Measurements from ENCODE around the gene SPC24.

SPC24 gene, protein sequence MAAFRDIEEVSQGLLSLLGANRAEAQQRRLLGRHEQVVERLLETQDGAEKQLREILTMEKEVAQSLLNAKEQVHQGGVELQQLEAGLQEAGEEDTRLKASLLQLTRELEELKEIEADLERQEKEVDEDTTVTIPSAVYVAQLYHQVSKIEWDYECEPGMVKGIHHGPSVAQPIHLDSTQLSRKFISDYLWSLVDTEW

DNA sequence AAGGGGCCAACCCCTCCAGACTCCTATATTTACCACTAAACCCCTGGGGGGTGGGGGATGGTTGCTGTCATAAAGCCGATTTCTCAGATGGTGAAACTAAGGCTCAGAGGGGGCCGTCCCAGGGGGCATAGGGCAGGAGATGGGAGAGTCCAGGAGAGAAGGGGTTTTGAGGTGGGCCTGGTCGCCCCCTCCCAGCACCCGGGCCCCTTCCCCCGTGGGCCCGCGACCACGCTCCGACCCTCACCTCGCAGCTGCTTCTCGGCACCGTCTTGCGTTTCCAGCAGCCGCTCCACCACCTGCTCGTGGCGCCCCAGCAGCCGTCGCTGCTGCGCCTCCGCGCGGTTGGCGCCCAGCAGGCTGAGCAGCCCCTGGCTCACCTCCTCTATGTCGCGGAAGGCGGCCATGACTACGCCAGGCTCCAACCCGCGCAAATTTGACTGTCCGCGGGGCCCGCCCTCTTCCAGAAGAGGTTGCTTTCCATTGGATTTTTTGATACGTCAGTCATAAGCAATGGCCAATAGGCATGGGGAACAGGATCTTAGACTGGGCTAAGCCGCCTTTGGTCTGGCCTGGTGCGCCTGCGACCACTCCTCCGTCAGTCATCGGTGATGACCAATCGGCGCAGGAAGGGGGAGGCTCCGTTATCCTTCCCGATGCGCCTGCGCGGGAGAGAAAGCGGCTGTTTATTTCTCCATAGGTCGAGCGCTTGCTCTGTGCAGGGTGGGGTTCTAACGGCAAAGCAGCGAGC, at the start of gene SPC24:
TSS of gene SPC24 (minus strand) at position 410 of the 748 bp plus-strand sequence. CDS start at position 404, 6 bp downstream.
- H3K4me3 ChIP-seq (ENCODE audit: low read depth, low read length), result peak within 1 kb of the TSS; percentile 94

DNA sequence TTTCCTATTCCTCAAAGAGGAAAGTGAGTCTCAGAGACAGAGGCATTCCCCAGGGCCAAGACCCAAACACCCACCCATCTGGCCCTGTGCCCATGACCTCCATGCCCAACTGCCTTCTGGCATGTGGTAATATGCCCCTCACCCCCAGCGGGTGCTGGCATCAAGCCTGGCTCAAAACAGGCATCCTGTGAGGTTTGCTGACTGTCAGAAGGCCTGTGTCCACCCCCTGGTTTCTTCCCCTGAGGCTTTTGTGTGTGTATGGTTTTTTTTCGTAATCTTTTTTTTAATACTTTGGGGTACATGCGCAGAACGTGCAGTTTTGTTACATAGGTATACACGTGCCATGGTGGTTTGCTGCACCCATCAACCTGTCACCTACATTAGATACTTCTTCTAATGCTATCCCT, 49.4 kb upstream of the SPC24 start:
- H3K4me3 ChIP-seq (ENCODE audit: low read depth, low read length), result no peak overlapping the region

DNA sequence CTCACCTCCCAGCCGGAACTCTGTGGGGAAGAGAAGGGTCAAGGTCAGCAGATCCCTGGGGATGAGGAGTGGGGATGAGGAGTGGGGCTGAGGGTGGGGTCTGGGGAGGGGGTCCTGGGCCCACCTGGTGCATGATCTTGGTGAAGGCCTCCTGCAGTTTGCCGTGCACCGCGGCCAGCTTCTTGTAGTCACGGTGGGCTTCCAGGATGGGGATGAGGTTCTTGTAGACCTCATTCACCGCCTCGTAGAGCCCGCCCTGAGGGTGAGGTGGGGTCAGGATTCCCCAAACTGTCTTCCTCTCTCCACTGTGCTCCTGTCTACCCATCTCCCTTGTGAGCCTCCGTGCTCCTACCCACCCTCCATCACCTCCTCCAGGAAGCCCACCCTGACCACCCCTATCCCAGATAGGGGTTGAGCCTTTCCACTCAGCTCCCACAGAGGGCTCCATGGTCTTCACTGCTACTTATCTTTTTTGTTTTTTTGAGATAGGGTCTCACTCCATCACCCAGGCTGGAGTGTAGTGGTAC, 48.6 kb upstream of the SPC24 start:
- H3K4me3 ChIP-seq (ENCODE audit: low read depth, low read length), result no peak overlapping the region

DNA sequence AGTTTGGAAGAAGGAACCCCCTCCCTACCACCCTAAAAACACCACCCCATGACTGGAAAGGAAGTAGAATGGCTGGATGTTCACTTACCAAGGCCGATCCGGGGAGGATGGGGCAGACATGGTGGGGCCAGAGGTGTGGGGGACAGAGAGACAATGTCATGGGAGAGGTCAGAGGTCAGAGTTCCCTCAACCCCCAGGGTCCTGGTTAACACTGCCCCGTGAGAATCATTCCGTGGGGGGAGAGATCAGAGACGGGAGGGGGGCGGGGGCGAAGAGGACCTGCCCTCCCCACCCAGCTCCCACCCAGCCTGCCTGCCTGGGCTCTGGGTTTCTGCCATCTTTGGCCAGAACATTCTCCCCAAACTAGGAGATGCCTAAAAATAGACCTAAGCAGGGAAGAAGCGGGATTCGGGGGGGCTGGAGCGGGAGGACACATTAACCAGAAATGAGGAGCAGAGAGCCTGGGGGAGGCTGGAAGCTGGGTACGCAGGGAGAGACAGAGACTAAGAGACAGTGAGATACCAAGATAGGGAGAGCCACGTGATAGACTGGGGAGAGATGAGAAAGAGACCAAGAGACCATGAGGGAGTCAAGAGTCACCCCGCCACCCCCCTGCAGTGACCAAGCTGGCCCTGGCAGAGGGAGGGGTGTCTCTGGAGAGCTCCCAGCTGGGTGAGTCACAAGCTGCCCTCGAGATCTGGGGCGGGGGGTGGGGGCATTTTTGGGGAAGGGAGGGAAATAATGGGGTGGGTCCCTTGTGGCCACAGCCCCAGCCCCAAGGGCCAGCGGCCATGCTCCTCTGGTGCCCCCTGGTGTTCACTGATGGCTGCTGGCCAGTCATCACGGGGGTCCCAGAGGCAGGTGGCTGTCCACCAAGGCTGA, 47.9 kb upstream of the SPC24 start:
- no peak overlapping the region for H3K4me3 ChIP-seq (ENCODE audit: low read depth, low read length)

DNA sequence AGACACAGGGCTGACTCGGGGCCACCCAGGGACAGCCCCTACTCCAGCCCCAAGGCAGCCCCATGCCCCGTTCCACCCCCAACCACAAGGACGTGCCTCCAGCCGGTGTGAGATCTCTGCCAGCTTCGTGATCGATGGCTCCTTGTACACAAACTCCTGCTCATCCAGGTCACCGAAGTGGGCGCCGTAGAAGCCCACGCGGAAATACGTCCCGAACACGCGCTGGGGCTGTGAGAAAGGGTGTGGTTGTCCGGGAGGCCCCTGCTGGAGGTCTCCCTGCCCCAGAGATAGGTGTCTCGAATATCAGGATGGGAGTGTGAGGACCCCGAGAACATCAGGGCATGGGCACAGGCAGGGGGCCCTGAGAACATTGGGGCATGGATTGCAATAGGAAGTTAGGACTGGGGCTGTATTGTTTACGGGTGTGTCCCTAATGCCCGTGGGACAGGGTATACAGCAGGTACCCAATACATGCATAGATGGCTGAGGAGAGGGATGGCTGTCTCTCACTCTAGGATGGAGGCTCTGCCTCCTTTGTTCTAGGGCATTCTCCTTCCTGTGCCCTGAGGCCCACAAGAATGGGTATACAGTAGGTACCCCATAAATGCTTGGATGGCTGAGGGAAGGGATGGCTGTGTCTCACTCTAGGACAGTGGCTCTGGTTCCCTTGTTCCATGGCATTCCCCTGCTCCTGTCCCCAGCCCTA, 47.1 kb upstream of the SPC24 start:
- H3K4me3 ChIP-seq (ENCODE audit: low read depth, low read length), result no peak overlapping the region

DNA sequence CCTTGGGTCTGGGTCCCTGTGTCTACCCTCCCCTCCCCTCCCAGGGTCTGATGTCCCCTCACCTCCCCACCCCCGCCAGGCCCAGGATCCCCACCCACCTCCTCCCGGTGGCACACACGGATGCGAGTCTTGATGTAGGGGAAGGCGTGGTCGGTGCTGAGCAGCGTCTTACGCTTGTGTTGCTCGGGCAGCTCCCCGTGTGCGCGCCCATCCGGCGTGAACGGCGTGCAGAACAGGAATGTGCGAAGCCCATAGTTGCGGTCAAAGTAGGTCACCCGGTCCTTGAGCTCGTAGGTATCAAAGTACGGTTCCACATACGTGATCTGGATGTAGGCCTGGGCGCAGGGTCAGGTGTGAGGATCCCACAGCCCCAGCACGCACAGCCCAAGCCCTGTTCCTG, 46.2 kb upstream of the SPC24 start:
- no peak overlapping the region for H3K4me3 ChIP-seq (ENCODE audit: low read depth, low read length)

DNA sequence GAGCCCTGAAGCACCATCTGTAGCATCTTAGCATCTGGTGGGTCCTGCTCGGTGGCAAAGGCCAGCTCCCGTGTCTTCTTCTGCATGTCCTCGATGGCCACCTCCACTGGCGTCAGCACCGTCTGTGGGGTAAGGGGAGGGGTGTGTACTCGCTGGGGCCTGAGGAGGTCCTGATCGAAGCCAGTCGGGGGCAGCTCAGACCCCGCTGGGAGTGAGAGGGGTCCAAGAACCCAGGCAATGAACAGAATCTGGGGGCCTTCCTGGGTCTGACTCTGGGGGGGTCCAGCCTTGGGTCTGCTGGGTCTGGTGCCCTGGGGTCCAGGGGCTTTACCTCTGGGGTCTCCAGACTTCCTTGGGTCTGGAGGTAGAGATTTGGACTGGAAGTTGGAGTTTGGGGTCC, 45.3 kb upstream of the SPC24 start:
- no peak overlapping the region for H3K4me3 ChIP-seq (ENCODE audit: low read depth, low read length)

DNA sequence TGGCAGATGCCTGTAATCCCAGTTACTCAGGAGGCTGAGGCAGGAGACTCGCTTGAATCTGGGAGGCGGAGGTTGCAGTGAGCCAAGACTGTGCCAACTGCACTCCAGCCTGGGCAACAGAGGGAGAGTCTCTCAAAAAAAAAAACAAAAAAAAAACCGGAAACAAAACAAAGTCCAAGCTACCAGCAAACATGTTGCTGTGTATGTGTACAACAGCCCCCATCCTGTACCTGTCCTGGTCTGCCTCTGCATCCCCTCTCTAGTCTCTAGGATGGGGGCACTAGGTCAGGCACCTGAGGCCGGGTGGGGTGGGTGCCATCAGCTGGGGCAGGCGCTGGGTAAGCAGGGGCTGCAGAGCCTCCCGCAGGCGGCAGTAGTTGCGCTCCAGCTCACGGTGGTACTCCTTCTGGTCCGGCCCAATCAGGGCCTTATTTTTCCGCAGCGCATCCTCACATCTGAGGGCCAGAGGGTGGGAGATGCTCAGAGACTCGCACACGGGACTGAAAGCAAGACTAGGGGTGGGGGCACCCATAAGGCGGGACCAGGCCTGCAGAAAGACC, 44.5 kb upstream of the SPC24 start:
- H3K4me3 ChIP-seq (ENCODE audit: low read depth, low read length), result no peak overlapping the region

DNA sequence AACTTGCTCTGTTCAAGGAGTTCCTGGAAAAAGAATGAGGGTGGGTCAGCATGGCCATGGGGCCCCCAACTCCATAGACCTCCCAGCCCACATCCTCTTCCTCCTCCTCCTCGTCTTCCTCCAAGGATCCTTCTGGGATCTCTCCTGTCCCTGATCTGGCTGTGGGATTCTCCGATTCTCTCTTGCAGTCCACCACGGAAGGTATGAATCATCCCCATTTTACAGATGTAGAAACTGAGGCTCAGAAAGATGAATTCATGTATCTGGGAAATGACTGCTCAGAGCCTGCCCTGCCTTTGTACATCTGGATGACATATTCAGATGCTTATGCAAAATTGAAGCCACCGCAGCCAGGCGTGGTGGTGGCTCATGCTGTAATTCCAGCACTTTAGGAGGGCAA, 43.9 kb upstream of the SPC24 start:
- H3K4me3 ChIP-seq (ENCODE audit: low read depth, low read length), result no peak overlapping the region

DNA sequence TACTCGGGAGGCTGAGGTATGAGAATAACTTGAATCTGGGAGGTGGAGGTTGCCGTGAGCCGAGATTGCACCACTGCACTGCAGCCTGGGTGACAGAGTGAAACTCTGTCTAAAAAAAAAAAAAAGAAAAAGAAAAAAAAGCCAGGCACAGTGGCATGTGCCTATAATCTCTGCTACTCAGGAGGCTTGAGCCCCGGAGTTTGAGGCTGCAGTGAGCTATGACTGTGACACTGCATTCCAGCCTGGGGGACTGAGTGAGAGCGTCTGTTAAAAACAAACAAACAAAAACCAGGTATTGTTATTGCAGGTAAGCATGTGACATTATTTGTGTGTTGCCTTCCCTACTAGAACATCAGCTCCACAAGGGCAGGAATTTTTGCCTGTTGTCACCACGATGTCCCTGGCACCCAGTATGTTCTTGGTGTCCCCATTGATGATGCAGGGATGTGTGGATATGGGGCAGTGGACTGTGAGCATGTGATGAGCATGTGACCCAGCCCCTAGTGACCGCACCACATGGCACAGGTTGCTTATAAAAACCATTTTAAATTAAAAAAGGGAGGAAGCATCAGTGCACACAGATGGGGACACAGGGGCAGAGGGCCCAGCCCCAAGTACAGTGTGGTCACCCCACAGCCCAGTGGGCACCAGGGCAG, 43.3 kb upstream of the SPC24 start:
- H3K4me3 ChIP-seq (ENCODE audit: low read depth, low read length), result no peak overlapping the region

DNA sequence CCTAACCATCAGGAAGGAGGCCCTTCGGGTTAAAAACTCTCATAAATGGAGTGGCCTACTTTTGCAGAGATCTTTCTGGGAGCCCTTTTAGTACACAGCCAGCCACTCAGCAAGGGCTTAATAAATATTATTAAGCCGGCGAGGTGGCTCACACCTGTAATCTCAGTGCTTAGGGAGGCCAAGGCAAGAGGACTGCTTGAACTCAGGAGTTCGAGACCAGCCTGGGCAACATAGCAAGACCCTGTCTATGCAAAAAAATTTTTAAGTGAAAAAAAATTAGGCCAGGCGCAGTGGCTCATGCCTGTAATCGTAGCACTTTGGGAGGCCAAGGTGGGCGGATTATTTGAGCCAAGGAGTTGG, 42.6 kb upstream of the SPC24 start:
- H3K4me3 ChIP-seq (ENCODE audit: low read depth, low read length), result peak overlapping the region; percentile 13

DNA sequence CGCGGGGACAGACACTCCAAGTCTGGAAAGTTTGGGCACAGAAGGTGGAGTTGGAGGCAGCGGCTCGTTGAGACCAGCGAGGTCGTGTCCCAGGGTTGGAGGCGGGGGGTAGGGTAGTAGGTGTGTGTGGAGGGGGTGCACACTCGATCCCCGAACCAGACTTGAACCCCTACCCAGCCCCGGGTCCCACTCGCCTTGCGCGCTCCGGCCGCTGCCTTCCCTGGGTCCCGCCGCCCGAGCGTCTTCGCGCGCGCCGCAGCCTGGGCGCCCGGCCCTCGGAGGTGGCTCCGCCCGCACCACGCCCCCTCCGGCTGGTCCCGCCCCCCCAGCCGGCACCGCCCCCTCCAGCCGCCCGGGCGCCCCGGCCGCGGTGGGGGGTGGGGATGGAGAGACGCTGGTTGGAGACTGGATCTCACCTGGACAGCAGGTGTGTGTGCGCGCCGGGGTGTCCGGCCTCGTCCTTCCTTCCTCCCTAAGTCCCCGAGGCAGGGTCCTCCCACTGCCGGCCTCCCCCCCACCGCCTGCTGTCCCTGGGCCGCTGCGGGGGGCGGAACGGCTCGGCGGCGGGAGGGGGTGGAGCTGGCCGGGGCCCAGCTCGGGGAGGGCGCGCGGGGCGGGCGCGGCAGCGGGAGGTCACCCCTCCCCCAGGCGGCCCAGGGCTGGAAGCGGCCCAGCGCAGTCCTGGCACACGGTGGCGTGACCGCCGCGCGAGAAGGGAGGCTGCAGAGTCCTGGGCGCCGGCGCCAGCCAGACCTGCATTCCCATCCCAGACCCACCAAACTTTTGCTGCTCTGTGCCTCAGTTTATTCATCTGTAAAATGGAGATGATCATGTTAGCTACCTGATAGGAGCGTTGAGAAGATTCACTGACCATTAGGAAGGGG, 42.0 kb upstream of the SPC24 start, which contains the start of gene KANK2:
TSS of gene KANK2 (minus strand) at position 255 of the 884 bp plus-strand sequence. CDS start 3,034 bp downstream, outside the sequence.
- peak within 1 kb of the TSS; percentile 85 for H3K4me3 ChIP-seq (ENCODE audit: low read depth, low read length)

DNA sequence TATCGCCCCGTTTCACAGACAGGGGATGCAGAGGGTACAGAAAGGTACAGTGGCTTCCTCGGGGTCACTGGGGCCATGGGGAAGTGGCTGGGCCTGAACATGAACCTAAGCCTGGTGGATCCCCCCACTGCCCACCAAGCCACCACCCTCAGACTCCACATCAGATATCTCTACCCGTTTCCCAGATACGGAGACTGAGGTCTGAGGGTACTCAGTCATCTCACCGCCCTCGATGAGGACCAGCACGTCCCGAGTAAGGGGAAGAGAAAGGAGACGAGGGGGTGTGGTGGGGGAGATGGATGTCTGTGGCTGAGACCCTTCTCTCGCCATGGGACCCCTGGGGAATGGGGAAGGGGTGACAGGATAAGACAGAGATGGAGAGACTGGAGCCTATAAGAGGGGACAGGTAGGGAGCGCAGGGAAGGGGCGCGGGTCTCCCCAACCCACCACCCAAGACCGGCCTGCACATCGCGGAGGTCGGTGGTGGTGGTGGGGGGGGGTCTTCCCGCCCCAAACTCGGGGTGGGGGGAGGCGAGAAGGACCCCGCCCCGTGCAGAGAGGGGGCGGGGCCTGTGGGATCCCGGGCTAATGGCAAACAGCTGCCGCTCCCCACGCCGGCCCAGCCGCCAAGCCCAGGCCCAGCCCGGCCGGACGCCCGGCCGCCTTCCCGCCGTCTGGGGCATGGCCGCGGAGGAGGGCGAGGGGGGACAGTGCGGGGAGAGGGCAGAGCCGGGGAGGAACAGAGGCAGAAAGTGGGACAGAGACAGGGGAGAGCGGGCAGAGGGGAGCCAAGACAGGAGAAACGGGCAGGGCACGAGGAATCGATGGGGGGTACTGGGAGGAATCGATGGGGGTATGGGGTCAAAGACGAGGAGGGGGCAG, 41.1 kb upstream of the SPC24 start:
- H3K4me3 ChIP-seq (ENCODE audit: low read depth, low read length), result peak overlapping the region; percentile 85

DNA sequence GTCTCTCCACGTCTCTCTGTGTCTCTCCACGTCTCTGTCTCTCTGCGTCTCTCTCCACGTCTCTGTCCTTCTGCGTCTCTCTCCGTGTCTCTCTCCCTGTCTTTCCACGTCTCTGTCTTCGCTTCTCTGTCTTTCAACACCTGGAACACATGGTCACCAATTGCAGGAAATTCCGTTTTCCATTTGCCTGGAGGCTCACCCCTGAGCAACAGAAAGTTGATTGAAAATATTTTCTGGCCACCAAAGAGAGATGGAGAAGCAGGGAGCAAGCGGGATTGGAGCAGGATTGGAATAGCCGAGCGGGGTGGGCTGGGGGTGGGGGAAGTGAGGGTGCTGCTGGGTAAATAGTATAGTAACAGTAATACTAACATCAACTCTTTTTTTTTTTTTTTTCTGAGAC, 40.1 kb upstream of the SPC24 start:
- H3K4me3 ChIP-seq (ENCODE audit: low read depth, low read length), result no peak overlapping the region

DNA sequence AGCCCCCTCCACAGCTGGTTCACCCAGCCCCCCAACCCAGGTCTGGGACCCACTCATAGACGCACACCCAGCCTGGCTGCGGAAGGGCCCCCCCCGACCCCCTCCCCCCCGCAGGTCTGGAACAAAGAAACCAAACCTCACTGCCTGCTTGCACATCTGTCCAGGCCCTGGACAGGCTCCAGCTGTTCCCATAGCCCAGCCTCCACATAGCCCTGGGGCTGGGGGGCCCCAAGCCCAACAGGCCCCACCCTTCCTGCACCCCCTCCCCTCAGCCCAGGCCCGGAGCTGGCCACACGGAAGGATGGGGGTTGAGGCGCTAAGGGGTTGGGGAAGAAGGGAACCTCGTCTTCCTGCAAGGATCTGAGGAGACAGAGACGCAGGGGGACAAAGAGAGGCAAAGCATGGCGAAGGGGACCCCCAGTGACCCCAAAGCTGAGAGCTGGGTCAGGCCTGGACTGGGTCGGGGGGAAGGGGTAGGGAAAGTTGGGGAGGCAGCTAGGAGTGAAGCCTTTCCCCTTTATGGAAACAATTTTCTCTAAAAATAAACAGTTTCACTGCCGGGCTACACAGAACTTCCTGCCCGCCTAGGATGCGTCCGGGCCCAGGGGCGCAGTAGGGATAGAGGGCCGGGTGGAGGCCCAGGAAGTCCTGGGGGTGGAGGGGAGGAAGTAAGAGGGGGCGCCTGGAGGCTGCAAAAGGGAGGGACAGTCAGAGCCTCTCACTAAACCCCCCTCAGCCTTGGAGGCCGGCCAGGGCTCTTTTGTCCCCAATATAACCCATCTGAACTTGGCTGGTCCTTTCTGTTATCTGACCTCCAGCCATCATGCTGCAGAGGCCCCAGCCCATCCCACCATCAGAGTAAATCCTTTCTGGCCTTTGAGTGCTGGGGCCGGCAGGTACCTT, 39.3 kb upstream of the SPC24 start:
- H3K4me3 ChIP-seq (ENCODE audit: low read depth, low read length), result no peak overlapping the region

DNA sequence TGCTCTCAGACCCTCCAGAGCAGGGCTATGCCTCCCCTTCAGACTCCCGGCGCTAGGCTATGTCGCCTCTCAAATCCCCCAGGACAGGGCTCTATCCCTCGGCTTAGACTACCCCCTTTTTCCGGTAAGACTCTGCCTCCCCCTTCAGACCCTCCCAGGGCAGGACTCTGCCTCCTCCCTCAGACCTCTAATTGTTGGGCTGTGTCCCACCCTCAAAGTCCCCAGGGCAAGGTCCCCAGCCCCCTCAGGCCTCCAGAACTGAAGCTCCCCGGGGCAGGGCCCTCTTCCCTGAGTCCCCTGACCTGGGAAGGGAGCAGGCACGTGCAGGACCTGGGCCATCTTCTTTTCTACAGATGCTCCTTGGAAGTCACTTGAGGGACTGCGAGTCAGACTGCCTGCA, 38.6 kb upstream of the SPC24 start:
- H3K4me3 ChIP-seq (ENCODE audit: low read depth, low read length), result no peak overlapping the region

All from iPS-11a (cell line).